ENCODE measurements around the gene HOXC11.

- peak; percentile 98 for TF ChIP-seq SUZ12 (IDR thresholded peaks at IDR 0.05; ENCODE audit: extremely low read depth, insufficient read depth, insufficient read length)
- no peak for TF ChIP-seq ZNF274 (IDR thresholded peaks at IDR 0.05; ENCODE audit: low read depth, low read length)
- TF ChIP-seq YY1 (IDR thresholded peaks at IDR 0.05; ENCODE audit: insufficient read depth, insufficient read length): no peak
Observed at GRCh38 chr12:54014377-54015017, 41.6 kb downstream of the HOXC11 start.
